ENCODE results near the gene RNF40.

The RNF40 gene

DNA sequence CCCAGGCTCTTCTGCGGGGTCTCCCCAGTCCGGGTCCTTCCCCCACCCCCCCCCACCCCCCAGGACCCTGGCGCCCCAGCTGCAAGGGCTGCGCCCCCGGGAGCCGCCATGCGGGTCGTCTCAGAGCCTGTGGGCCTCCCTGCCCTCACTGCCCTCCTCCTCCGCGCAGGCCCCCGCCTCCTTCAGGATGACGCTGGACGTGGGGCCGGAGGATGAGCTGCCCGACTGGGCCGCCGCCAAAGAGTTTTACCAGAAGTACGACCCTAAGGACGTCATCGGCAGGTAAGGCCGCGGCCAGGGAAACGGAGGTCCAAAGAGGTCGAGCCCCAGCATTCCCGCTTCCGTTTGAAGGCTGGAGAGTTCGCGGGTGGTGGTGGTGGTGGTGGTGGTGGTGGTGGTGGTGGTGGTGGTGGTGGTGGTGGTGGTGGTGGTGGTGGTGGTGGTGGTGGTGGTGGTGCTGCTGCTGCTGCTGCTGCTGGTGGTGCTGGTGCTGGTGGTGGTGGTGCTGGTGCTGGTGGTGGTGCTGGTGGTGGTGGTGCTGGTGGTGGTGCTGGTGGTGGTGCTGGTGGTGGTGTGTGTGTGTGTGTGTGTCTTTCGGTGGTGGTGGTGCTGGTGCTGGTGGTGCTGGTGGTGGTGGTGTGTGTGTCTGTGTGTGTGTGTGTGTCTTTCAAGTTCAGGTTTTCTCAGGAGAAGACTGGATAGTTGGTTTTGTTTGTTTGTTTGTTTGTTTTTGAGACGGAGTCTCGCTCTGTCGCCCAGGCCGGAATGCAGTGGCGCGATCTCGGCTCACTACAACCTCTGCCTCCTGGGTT lies 13.3 kb upstream of the RNF40 start:
- Mint-ChIP-seq H3K27me3 (ENCODE audit: low read depth) (no peaks in the 10 kb centered on the region), H3K9me3 (no peaks in the 10 kb centered on the region), H3K4me1 (ENCODE audit: low read depth) (peaks cover 14% of the 10 kb centered on the region), H3K27ac (peak overlapping the region; percentile 91), H3K4me3 (peak overlapping the region; percentile 92), H3K36me3 (ENCODE audit: low read depth) (peaks cover 40% of the 10 kb centered on the region)
- peak; percentile 27 for DNase-seq (ENCODE audit: low spot score)

DNA sequence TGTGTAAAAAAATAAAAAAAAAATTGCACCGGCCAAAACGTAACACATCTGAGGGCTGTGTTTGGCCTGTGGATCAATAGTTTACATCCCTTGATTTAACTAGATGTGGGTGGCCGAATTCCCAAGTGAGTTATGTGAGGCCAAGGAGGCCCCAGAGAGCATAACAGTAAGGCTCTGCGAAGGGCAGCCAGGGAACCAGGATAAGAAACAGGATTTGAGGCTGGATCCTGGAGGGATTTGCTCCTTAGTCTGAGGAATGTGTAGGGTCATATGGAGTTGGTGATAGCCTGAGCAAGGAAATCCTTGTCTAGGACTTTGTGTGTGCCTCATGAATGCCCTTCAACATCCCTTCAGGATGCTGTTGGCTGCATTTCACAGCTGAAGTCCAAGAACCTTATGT lies 11.9 kb upstream of the RNF40 start:
- no peaks in the 10 kb centered on the region for H3K9me3 Mint-ChIP-seq
- H3K4me3 Mint-ChIP-seq: peak overlapping the region; percentile 89
- no peaks in the 10 kb centered on the region for H3K27me3 Mint-ChIP-seq (ENCODE audit: low read depth)
- H3K36me3 Mint-ChIP-seq (ENCODE audit: low read depth): peaks cover 31% of the 10 kb centered on the region
- DNase-seq (ENCODE audit: low spot score): no peak
- H3K4me1 Mint-ChIP-seq (ENCODE audit: low read depth): peaks cover 14% of the 10 kb centered on the region
- no peak overlapping the region for H3K27ac Mint-ChIP-seq

DNA sequence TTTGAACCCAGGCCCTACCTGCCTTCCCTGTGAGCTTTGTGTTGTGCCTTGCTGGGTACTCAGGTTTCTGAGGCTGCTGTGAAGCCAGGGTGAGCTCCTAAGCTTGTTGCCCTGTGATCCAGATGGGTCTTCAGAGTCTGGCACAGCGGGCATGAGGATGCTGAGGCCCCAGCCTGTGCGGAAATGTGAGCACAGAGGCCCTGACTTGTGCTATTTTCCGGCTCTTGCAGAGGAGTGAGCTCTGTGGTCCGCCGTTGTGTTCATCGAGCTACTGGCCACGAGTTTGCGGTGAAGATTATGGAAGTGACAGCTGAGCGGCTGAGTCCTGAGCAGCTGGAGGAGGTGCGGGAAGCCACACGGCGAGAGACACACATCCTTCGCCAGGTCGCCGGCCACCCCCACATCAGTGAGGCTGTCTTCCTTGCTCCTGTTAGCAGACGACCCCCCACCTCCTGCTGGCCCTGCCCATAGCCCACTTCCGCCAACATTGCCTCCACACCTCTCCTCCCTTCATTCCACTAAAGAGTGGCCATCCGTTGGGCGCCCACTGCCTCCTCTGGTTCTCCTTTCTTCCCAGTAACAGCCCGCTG lies 11.2 kb upstream of the RNF40 start:
- Mint-ChIP-seq H3K9me3 (no peaks in the 10 kb centered on the region), H3K27me3 (ENCODE audit: low read depth) (no peaks in the 10 kb centered on the region), H3K27ac (peak overlapping the region; percentile 34), H3K4me3 (peak overlapping the region; percentile 46), H3K36me3 (ENCODE audit: low read depth) (peaks cover 30% of the 10 kb centered on the region), H3K4me1 (ENCODE audit: low read depth) (peaks cover 14% of the 10 kb centered on the region)
- DNase-seq (ENCODE audit: low spot score): no peak

DNA sequence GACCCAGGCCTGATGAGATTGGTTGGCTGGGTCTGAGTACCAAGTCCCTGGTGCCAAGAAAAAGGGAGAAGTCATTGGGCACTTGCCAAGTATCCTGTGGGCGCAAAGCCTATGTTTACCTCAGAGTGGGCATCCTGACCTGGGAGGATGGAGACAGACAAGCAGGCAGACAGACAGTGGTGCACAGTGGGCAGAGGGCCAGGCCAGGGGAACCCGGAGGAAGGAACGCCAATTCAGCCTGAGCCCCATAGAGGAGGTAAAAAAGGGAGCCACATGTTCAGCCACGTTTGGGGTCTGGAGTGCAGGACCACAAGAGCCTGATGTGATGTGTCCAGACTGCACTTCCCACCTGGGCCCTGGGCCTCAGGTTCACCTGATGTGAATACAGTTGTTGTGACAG lies 8.5 kb upstream of the RNF40 start:
- H3K4me1 Mint-ChIP-seq (ENCODE audit: low read depth): peaks cover 10% of the 10 kb centered on the region
- peaks cover 27% of the 10 kb centered on the region for H3K36me3 Mint-ChIP-seq (ENCODE audit: low read depth)
- H3K9me3 Mint-ChIP-seq: no peaks in the 10 kb centered on the region
- H3K4me3 Mint-ChIP-seq: no peak overlapping the region
- no peak for DNase-seq (ENCODE audit: low spot score)
- H3K27ac Mint-ChIP-seq: no peak overlapping the region
- no peaks in the 10 kb centered on the region for H3K27me3 Mint-ChIP-seq (ENCODE audit: low read depth)

DNA sequence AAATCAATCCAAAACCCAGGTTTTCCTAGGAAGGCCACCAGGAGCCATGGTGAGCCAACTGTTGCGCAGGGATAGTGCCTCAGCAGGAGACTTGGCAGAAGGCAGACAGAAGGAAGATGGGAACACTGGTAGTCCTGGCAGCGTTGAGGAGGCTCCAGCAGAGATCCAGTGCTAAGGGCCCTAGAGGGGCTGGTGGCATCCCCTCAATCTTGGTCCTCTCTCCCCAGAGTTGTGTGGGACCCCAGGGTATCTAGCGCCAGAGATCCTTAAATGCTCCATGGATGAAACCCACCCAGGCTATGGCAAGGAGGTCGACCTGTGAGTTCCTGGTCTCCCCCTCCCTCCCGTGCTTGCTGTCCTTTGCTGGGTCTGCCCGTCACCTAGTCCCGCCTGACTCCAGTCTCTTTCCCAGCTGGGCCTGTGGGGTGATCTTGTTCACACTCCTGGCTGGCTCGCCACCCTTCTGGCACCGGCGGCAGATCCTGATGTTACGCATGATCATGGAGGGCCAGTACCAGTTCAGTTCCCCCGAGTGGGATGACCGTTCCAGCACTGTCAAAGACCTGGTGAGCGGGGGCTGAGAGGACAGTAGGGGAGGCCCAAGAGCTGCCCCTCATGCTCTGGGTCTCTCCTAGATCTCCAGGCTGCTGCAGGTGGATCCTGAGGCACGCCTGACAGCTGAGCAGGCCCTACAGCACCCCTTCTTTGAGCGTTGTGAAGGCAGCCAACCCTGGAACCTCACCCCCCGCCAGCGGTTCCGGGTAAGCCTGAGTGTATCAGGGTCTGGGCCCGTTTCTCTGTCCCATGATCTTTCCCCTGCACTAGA lies 6.0 kb upstream of the RNF40 start:
- Mint-ChIP-seq H3K9me3 (no peaks in the 10 kb centered on the region), H3K4me1 (ENCODE audit: low read depth) (peaks cover 4% of the 10 kb centered on the region), H3K36me3 (ENCODE audit: low read depth) (peaks cover 13% of the 10 kb centered on the region), H3K27me3 (ENCODE audit: low read depth) (no peaks in the 10 kb centered on the region), H3K27ac (no peak overlapping the region), H3K4me3 (no peak overlapping the region)
- no peak for DNase-seq (ENCODE audit: low spot score)

DNA sequence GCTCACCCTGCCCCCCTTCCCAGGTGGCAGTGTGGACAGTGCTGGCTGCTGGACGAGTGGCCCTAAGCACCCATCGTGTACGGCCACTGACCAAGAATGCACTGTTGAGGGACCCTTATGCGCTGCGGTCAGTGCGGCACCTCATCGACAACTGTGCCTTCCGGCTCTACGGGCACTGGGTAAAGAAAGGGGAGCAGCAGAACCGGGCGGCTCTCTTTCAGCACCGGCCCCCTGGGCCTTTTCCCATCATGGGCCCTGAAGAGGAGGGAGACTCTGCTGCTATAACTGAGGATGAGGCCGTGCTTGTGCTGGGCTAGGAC lies 5.4 kb upstream of the RNF40 start:
- no peak for DNase-seq (ENCODE audit: low spot score)
- Mint-ChIP-seq H3K9me3 (no peaks in the 10 kb centered on the region), H3K27me3 (ENCODE audit: low read depth) (no peaks in the 10 kb centered on the region)

DNA sequence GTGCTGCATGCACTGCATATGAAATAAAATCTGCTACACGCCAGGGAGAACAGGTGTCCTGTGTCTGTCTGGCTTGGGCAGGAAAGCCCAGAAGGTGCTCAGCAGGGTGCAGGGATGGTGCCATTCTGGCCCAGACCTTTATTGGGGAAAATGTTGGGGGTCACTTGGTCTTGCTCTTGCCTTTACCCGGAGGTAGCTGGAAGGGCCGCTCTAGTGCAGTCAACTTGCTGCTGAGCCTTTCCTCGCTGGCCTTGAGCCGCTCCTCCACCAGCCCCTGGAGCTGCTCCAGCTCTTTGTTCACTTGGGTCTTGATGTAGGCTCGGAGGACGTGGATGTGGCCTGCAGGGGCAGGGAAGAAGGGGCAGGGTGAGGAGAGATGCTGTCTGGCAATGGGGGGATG lies 4.8 kb upstream of the RNF40 start:
- no peak overlapping the region for H3K27ac Mint-ChIP-seq

More for the DNA sequence above, 5.4 kb upstream of the RNF40 start:
- H3K4me1 Mint-ChIP-seq (ENCODE audit: low read depth): peaks cover 4% of the 10 kb centered on the region
- H3K27ac Mint-ChIP-seq: no peak overlapping the region
- no peak overlapping the region for H3K4me3 Mint-ChIP-seq
- peaks cover 8% of the 10 kb centered on the region for H3K36me3 Mint-ChIP-seq (ENCODE audit: low read depth)

DNA sequence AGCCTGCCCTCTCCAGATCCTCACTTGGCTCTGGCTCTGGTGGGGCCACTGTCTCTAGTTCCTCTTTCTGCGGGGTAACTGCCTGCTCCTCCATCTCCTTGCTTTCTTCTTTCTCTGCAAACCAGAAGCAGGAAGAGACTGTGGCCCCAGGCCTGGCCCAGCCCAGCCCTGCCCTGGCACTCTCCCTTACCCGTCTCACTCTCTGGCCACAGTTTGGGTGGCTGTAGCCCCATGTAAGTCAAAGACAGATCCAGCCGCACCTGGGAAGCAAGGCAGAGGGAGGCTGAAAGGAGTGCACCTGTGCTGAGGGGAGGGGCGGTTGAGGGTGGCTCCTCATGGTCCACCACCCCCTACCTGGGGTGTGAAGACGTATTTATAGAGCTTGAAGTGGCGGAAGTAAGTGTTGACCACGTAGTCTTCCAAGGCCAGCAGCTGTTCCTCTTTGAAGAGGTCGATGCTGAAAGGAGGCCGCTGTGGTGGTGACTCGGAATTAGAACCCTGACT lies 3.1 kb upstream of the RNF40 start:
- H3K4me3 Mint-ChIP-seq: no peak overlapping the region
- H3K36me3 Mint-ChIP-seq (ENCODE audit: low read depth): peaks cover 10% of the 10 kb centered on the region
- DNase-seq (ENCODE audit: low spot score): no peak
- peak overlapping the region; percentile 43 for H3K27ac Mint-ChIP-seq
- H3K27me3 Mint-ChIP-seq (ENCODE audit: low read depth): no peaks in the 10 kb centered on the region
- H3K9me3 Mint-ChIP-seq: no peaks in the 10 kb centered on the region
- peaks cover 13% of the 10 kb centered on the region for H3K4me1 Mint-ChIP-seq (ENCODE audit: low read depth)

More for the DNA sequence above, 4.8 kb upstream of the RNF40 start:
- Mint-ChIP-seq H3K27me3 (ENCODE audit: low read depth) (no peaks in the 10 kb centered on the region), H3K36me3 (ENCODE audit: low read depth) (peaks cover 8% of the 10 kb centered on the region), H3K4me1 (ENCODE audit: low read depth) (peaks cover 4% of the 10 kb centered on the region), H3K4me3 (no peak overlapping the region), H3K9me3 (no peaks in the 10 kb centered on the region)
- DNase-seq (ENCODE audit: low spot score): no peak

DNA sequence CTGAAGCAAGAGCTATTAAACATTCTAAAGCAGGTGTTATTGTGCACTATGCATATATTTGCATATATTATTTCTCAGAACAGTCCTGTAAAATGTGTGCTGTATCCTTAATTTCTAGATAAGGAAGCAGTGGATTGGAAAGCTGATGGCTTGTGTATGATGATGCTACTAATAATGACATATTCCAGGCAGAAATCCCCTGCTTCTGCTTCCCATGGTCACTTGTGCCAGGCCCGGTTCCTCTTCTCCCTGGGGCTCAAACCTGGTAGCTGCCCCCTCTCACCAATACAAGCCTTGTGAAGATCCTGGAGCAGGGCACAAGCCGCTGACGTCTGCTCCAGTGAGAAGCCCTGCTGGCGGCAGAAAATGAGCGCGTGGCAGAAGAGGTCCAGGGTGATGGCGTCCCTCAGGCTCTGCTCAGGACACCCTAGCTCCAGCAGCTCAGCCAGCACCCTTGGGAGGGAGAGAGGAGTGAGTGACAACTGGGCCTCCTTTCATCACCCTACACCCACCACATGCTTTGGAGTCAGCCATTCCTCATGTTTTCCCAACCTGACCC lies 2.0 kb upstream of the RNF40 start:
- Mint-ChIP-seq H3K27ac (no peak overlapping the region), H3K36me3 (ENCODE audit: low read depth) (peaks cover 16% of the 10 kb centered on the region), H3K4me3 (peak overlapping the region; percentile 21)

DNA sequence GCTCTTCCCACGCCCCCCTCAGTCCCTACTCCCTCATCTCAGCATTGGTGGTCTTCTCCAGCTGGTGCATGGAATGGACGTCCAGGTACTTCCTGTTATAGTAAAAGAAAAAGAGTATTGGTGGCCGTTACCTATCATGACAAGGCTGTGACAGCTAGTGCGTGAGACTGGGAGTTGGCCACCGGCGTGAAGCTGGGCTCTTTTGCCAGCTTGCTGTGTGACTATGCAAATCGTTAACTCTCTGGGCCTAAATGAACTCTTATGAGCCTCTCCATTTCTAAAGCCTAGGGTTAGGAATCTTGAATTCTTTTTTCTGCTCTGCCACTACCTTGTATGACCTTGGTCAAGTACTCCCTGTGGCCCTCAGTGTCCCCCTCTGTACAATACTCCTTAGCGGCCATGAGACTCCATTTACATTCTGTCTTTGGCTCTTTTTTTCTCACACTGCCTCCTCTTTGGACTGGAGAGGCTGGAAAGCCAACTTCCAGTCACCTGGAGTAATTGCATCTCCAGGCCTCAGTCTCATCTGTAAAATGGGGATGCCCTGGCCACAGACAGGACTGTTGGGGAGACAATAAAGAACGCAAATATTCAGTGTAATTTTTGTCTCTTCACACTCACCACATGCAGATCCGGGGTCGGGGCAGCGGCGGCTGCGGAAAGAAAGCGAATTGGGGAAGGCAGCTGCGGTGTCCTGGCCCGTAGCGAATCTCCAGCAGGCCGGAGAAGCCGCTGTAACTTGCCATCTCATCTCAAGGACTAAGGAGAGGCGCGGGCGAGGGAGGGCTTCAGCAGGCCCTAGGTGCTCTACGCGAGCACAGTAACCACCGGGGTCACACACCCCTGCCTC lies 1.3 kb upstream of the RNF40 start:
- Mint-ChIP-seq H3K9me3 (no peaks in the 10 kb centered on the region), H3K27ac (peak overlapping the region; percentile 91), H3K4me1 (ENCODE audit: low read depth) (peaks cover 13% of the 10 kb centered on the region), H3K36me3 (ENCODE audit: low read depth) (peaks cover 22% of the 10 kb centered on the region), H3K27me3 (ENCODE audit: low read depth) (no peaks in the 10 kb centered on the region), H3K4me3 (peak overlapping the region; percentile 94)
- no peak for DNase-seq (ENCODE audit: low spot score)

More for the DNA sequence above, 2.0 kb upstream of the RNF40 start:
- no peaks in the 10 kb centered on the region for H3K27me3 Mint-ChIP-seq (ENCODE audit: low read depth)
- no peaks in the 10 kb centered on the region for H3K9me3 Mint-ChIP-seq
- H3K4me1 Mint-ChIP-seq (ENCODE audit: low read depth): peaks cover 13% of the 10 kb centered on the region
- DNase-seq (ENCODE audit: low spot score): no peak

DNA sequence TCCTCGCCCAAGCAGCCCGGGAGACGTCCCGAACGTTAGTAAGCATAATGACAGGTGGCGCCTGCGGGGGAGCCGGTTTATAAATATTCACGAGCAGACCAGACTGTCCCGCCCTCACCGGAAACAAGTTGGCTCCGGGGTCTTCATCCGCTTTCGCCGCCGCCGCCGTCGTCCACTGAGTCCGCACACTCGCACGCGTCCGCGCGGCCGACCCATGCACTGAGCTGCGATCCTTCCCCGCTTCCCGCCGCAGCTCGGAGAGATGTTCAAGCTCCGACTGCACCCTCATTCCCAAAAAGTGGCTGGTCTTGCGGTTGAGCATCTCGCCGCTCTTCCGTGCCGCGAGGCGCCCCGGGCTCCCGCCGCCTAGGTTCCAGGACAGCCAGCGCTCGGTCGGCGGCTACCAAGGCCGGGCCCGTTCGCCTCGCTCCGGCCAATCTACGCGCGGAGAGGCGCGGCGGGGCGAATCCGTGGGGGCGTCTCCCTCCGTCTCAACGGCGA lies 645 bp upstream of the RNF40 start:
- peak overlapping the region; percentile 91 for H3K27ac Mint-ChIP-seq
- H3K4me3 Mint-ChIP-seq: peak overlapping the region; percentile 94
- H3K27me3 Mint-ChIP-seq (ENCODE audit: low read depth): no peaks in the 10 kb centered on the region
- DNase-seq (ENCODE audit: low spot score): peak; percentile 37
- peaks cover 13% of the 10 kb centered on the region for H3K4me1 Mint-ChIP-seq (ENCODE audit: low read depth)
- H3K36me3 Mint-ChIP-seq (ENCODE audit: low read depth): peaks cover 25% of the 10 kb centered on the region
- H3K9me3 Mint-ChIP-seq: no peaks in the 10 kb centered on the region

DNA sequence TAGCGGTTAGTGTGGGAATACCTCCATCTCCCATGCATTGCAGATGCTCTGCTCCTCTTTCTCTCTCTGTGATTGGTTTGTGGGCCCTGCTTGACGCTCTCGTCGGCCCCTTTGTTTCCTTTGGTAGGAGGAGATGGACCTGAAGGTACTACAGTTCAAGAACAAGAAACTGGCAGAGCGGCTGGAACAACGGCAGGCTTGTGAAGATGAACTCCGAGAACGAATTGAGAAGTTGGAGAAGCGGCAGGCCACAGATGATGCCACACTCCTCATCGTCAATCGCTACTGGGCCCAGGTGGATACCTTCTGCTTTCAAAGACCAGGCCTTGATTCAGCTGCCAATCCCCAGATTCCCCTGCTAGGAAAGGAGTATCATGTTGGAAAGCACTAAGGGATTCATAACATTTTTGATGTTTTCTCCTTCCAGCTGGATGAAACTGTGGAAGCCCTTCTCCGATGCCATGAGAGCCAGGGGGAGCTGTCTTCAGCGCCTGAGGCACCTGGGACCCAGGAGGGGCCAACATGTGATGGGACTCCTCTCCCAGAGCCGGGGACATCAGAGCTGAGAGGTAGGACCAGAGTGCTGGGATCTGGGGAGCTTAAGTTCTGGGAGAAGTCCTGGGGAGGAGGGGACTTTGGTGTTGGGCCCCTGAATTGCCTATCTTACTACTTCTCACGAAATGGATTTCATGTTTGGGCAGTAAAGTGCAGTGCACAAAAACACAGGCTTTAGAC lies 1.0 kb downstream of the RNF40 start:
- no peaks in the 10 kb centered on the region for H3K27me3 Mint-ChIP-seq (ENCODE audit: low read depth)
- H3K9me3 Mint-ChIP-seq: no peaks in the 10 kb centered on the region
- H3K4me3 Mint-ChIP-seq: peak overlapping the region; percentile 94
- H3K36me3 Mint-ChIP-seq (ENCODE audit: low read depth): peaks cover 35% of the 10 kb centered on the region
- DNase-seq (ENCODE audit: low spot score): no peak
- peaks cover 13% of the 10 kb centered on the region for H3K4me1 Mint-ChIP-seq (ENCODE audit: low read depth)
- peak overlapping the region; percentile 91 for H3K27ac Mint-ChIP-seq

All from T-helper 2 cell treated with Interferon-gamma antibody and Interleukin-4, amounts not matched to agents 5 μg/mL and 100 μg/mL, for 36 hours (primary cell).